Activated CD4-positive, alpha-beta T cell treated with anti-CD3 and anti-CD28 coated beads for 24 hours (primary cell): Measurements from ENCODE around the gene B3GNT7.
"Not testable (repeated sequence)": the region's sequence is repeated elsewhere in the genome, so short reads cannot be mapped to it uniquely, and the experiment has no call there.

ENCODE experiments used
- DNase-seq, 2 donors: peaks; one replicate each; pipeline ENCODE4 v3.0.0-alpha.2; 2020; ENCODE audit warnings: low read depth in 2 of 2

B3GNT7 gene

DNA sequence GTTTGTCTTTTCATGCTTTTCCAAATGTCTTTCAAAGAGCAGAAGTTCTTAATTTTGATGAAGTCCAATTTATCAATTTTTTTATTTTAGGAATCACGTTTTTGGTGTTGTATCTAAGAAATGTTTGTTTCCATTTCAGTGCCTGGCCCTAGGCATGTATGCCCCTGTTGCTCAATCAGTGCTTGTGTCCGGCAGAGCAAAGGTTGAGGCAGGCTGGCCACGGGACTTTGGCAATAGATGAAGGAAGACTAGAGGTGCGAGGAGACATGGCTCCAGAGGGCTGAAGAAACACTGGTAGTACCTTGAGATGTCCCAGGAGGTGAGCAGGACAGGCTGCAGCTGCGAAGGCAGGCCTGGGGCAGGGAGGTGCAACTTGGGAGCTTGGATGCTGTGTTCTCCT lies 10.1 kb upstream of the B3GNT7 start:
- no peak for DNase-seq

DNA sequence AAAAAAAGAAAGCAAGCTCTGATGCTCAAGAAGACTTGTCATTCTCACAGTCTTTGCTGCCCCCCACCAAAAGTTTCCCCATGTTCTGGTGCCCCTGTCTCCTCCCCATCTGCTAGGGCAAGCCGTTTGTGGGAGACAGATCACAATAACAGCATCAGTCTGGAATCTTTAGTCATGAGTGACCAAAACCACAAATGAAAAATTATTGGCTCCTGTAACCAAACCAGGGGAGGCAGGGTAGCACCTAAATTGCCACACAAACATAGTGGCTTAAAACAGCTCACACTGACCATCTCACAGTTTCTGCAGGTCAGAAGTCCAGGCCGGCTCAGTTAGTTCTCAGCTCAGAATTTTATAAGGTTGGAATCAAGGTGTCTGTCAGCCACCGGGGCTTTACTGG lies 9.1 kb upstream of the B3GNT7 start:
- DNase-seq = no peak

DNA sequence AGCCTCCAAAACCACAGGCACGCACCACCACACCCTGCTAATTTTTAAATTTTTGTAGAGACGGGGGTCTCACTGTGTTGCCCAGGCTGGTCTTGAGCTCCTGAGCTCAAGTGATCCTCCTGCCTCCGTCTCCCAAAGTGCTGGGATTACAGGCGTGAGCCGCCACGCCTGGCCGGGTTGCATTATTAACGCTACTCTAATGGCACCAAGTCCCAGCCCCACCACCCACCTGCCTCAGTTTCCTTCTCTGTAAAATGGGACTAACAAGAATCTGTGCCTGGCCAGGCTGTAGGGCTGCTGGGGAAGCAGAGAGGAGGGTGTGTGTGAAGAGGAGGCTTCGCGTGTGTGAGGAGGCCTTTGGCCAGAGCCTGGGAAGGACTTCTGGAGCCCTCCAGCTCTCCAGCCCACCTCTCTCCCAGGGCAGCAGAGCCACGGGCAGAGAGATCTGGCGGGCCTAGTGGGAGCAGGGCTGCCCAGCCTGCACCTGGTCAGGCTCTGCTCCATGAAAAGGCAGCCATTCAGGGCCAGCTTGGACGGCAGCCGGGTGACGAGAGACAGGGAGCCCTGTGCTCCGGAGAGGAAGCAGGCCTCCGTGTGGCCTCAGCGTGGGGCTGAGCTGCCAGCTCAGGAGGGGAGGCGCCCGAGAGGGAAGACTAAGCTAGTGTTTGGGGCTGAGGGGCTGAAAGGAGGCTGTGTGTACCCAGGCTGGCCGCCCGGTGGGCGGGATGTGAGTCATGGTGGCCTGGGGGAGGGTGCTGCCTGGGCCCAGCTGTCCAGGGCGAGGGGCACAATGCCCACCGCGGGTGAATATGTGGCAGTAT lies 7.4 kb upstream of the B3GNT7 start:
- DNase-seq = no peak

DNA sequence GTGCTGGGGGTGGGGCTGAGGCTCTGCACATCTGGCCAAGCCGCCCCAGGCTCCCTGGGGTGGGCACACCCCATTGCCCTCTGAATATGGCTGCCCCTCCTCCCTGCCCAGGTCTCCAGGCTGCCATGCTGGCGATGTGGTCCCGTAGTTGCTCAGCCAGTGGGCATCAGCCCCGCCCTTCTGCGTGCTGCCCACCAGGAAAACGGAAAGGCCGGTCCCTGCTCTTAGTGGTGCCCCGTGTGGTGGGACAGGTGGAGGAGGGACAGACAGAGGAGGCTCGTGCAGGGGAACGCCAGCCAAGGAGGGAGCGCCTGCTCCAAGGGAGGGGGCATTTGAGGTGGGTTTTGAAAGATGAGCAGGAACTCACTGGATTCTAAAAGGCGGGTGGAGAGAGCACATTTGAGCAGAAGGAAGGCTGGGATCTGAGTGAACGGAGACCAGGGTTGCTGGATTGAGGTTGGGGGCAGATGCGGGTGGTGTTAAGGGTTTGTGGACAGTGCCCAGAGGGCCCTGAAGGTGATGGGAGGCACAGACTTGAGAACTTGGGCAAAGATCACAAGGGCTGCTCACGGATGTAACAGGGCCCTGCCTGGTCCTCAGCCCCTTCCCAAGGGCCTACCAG lies 6.7 kb upstream of the B3GNT7 start:
- DNase-seq = no peak

DNA sequence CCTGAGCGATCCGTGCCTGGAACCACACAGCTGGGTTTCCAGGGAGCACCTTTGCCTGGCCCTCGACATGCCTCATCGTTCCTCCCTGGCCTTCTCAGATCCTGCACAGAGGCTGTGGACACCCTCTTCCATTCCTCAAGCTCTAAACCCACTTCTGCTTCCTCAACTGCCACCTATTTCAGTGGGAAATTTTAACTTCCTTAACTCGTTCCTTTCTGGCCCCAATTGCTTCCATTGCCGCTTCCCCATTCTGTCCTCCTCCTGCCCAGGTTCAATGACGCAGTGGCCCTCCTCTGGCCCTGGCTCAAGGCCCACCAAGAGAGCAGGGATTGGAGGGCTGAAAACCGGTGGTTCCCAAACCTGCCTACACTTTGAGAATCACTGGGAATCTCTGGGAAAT lies 4.8 kb upstream of the B3GNT7 start:
- DNase-seq = no peak

DNA sequence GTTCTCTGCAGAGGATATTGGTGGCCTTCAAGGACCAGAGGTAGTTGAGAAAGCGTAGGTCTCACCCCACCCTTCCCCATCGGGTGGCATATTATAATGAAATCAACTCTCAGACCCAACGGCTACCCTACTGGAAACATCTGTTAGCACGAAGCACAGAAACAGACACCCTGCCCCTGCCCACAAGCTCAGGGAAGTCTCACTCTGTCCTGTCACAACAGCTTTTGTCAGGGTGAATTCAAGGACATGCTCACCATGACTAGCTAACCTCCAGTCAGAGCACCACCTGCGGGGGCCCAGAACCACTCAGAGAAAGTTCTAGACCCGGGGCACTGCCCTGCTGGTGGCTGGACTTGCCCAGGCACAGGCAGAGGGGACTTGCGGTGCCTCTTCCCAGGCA lies 3.5 kb upstream of the B3GNT7 start:
- DNase-seq = no peak

DNA sequence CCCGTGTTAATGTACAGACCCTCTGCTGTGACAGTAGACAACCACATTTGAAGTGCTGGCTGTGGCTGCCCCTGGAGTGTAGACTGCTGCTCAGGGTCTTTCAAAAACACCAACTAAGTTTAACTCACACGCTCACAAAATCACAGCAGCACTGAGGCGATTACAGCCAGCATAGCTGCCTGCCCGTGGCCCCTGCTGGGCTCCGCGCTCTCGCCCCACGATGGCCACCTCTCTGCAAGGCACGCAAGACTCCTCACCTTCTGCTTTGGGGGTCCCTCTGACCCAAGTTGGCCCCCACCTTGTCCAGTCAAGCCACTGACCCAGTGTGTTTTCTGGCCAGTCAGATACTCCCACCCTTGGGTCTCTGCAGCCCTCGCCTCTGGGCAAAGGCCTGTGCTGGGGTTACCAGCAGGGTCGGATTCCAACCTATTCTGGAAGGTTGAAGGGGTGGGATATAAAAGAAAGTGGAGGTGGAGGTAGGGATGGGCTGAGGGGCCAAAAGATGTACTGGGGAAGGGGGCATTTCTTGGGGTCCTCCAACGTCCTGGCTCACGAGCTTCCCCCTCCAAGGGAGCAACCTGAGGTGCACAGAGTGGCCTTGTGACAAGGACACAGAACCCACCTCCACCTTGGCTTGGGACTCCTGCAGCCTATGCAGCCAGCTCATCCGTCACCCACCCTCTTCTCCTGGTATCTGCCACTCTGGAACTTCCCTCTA lies 2.9 kb upstream of the B3GNT7 start:
- no peak for DNase-seq

DNA sequence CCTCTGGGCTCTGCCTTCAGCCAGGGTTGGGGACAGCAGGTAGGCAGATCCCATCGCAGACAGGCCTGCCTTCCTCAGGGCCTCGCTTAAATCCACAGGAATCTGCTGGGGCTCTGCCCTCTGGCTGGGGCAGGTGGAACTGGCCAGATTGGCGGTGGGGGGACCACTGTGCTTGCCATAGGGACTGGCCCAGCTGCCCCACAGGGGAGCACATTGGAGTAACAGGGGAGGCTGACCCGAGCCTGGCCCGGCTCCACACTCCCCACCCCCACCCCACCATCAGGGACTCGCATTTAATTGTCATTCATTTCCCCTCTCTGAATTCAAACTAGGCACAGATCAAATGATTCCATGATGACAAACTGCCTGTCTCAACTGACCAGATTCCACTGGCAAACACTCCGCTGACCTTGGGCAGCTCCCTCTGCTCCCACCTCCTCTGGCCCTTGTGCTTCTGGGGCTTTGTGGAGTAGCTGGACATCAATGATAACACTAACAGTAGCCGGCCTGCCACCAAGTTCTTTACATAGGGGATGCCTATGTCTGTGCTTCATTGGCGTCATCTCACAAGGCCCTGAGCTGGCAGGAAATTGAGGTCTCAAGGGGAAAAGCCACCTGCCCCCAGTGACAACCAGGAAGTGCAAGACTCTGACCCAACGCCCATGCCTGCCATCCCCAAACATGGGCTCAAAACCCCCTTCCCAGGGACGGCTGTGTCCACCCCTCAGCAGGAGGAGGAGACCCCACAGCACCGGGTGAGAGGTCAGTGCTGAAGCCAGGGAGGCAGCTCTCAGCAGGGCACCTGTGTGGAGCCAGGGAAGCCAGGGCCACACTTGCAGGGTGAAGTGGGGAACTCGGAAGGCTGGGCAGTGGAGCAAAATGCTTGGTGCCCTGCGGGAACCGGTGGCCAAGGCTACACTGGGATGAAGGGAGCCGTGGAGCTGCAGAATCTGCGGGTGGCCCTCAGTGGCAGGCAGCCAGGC lies 2.1 kb upstream of the B3GNT7 start:
- no peak for DNase-seq

DNA sequence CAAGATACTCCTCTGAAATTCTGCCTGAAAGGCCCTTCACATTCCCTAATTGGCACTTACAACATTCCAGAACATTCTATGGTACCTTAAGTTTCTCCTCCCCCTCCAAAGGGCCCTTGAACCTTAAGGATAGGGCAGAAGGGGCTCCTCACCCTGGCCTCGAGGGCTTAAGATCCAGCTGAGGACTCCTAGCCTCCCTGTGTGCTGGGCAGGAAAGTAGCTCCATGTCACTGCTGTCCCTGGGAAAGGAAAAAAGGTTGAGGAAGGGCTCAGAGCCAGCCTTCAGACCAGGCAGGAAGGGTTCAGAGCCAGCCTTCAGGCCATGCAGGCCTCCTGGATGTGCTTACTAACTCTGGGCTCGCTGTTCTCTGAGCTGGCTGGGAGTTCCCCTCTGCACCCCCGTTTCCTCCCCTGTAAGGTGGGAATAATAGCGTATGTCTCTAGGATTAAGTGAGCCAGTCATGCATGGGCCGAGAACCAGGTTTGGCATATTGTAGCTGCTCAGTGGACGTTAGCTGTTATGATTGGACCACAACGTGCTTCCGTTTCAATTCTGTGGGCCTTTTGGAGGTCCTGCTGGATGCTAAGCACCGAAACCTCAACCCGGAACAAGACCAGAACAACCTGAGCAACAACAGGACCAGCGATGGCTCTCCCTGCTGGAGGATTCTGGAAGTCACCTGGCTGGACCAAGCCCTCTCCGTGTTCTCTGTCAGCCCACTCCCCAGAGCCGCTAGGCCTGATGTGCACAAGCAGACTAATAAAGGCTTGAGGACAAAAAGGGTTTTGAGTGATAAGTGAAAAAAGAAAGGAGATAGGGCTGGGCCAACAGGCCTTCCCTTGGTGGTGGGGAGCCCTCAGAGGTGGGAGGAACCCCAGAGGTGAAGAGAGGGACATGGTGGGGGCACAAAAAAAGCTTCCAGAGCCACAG lies 1.0 kb upstream of the B3GNT7 start:
- DNase-seq = no peak

DNA sequence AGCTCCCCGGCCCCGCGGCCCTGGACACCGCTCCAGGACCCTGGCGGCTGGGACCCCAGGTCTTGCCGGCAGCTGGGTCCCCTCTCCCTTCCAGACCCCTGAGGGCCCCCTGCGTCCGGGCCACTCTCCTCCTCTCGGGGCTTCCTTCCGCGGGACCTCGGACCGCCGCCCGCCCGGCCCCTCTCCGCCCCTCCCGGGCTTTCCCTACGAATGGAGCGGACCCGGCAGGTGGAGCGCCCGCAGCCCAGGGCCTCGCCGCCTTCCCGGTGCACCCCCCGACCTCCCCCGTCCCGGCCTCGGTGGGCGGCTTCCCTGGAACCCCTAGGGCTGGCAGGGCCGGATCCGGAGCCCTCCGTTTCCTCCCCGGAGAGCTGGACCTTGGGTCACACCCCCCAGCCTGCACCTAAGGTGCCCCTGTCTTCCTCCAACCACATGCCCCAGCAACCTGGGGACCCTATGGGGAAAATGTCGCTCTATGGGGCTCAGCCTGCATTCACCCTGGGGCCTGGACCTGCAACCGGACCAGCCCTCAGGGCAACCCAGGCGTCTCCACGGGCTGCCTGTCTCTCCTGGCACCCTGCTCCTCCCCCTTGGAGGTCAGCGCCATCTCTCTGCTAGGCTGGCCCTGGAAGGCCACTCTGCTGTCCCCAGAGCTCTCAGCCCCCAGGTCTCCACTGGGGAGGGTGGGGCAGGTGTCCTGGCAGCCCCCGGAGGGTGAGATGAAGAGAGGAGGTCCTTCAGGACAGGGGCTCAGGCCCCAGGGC lies 730 bp downstream of the B3GNT7 start:
- DNase-seq = no peak

DNA sequence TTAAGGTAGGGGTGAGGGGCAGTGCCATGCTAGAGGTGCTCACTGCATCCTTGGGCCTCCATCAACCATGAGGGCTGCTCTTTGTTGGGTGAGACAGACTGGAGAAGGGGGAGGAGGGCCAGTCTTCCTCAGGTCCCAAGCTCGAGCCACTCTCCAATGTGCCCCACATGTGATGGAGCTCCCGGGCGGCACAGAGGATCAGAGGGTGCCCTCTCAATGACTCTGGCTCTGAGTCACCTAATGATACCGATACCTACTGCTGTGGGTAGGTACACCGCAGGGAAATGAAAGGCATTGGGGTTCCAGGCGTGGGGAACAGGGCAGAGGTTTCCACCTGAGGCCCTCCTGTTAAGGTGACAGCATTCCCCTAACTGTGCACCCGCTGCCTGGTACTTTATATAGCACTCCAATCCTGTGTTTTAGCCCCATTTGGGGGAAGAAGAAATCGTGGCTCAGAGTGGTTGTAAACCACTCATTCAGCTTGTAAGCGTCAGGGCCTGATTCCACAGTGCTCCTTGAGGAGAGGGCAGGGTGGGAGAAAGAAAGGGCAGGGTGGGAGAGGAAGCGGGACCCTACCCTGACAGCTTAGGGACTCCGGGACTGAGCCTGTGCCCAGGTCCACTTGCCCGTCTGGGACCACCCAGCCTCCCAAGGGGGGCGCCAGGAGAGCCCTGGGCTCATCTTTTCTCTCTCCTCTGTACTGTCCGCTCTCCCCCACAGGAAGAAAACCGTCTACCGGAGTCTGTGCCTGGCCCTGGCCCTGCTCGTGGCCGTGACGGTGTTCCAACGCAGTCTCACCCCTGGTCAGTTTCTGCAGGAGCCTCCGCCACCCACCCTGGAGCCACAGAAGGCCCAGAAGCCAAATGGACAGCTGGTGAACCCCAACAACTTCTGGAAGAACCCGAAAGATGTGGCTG lies 1.8 kb downstream of the B3GNT7 start:
- no peak for DNase-seq

DNA sequence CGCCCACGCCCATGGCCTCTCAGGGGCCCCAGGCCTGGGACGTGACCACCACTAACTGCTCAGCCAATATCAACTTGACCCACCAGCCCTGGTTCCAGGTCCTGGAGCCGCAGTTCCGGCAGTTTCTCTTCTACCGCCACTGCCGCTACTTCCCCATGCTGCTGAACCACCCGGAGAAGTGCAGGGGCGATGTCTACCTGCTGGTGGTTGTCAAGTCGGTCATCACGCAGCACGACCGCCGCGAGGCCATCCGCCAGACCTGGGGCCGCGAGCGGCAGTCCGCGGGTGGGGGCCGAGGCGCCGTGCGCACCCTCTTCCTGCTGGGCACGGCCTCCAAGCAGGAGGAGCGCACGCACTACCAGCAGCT lies 2.4 kb downstream of the B3GNT7 start:
- DNase-seq = no peak

DNA sequence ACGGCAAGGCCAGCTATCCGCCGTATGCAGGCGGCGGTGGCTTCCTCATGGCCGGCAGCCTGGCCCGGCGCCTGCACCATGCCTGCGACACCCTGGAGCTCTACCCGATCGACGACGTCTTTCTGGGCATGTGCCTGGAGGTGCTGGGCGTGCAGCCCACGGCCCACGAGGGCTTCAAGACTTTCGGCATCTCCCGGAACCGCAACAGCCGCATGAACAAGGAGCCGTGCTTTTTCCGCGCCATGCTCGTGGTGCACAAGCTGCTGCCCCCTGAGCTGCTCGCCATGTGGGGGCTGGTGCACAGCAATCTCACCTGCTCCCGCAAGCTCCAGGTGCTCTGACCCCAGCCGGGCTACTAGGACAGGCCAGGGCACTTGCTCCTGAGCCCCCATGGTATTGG lies 3.1 kb downstream of the B3GNT7 start:
- no peak for DNase-seq

DNA sequence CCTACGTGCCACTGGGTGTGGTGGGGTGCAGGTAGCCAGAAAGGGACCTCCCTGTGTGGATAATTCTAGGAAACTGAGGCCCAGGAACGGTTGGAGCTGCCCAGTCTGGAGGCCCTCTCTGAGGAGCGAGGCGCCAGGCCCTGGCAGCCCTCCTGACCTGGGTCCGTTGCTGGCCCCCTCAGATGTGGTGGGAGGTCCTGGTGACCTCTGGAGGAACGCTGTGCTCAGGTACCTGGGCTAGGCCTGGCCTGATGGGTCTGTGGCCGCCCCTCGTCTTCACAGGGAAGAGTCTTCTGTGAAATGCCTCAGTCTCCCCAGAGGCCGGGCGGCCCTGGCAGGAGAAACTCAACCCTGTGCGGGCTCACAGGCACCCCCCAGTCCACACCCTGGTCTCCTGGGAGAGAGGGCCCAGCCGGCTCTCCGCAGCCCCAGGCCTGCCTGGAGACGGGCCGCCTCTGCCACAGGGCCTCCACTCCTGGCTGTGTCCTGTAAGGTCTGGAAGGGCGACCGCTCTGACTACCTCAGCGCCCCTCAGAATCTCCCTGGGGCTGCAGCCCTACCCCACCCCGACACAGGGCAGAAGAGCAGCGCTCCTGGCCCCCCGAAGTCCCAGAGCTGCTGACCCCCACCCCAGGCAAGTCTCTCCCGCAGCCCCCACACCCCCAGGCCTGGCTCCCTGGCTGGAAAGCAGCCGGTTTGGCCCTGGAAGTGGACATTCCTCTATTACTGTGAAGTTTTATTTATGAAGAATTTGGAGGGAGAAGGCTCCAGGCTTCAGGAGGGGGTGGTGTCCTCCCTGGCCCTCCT lies 3.7 kb downstream of the B3GNT7 start:
- DNase-seq = no peak

DNA sequence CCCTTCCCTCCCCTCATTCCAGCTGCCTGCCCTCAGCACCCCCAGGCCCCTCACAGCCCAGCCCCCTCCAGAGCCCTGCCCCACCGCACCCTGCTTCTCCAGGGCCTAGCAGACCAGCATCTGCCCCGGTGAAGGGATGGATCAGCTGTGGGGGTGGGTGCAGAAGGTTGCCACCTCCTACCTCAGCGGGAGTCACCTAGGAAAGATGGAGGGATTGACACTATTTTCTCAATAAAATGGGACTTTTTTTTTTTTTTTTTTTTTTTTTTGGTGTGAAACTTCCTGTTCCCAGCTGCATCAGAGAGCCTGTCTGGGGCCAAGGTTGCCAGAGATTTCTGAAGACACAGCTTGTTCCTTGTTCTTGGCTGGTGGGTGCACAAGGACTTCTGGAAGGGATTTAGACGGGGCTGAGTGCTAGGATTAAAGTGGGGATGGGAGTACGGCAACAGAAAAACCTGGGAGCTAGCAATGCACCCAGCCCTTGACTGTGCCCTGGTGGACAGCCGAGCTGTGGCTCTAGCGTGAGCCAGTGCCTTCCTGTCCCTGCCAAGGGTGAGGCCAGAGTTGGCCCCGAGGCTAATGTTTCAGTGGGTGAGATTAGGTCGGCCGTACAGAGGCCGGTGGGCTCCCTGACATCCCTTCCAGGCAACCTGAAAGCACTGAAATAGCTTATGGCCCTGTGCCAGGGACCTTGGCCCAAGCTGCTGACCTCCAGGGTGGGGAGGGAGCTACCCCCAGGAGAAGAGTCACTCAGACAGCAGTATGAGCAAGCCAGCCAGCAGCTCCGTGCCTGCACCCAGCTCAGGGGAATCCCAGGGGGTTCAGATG lies 4.6 kb downstream of the B3GNT7 start:
- no peak for DNase-seq

DNA sequence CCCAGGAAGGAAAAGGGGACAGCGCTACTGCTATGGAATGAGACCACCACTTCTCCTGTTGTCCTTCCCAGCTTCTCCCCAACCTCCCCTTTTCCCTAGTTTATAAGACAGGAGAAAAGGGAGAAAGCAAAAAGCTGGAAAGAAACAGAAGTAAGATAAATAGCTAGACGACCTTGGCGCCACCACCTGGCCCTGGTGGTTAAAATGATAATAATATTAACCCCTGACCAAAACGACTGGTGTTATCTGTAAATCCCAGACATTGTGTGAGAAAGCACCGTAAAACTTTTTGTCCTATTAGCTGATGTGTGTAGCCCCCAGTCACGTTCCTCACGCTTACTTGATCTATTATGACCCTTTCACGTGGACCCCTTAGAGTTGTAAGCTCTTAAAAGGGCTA lies 5.2 kb downstream of the B3GNT7 start:
- DNase-seq = not testable (repeated sequence)

DNA sequence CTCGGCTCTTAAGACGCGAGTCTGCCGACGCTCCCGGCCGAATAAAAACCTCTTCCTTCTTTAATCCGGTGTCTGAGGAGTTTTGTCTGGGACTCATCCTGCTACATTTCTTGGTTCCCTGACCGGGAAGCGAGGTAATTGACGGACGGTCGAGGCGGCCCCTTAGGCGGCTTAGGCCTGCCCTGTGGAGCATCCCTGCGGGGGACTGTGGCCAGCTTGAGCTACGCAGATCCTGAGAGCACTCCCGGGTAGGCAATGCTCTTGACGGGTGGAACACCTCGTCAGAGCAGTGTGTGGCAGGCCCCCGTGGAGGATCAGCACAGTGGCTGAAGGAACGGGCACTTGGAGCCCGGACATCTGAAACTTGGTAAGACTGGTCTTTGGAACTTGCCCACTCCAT lies 5.6 kb downstream of the B3GNT7 start:
- not testable (repeated sequence) for DNase-seq
